GM18951 (cell line): Measurements from ENCODE around the gene SYT7.

Source experiments
- POLR2A ChIP-seq: IDR thresholded peaks from 4 replicates; pipeline ENCODE4 v1.6.1; 2011; ENCODE audit warnings: mild to moderate bottlenecking; ENCODE audit not compliant: insufficient read length, insufficient read depth; ENCODE audit errors: extremely low read depth
- in situ Hi-C: fragments of 300-500 bp; cut with MboI; formaldehyde crosslinking; loops from one replicate; pipeline ENCODE4 v1.12.0; 2022; ENCODE audit warnings: low sequenced_read_pairs, mixed read lengths, inconsistent platforms; ENCODE audit not compliant: unreplicated experiment

Gene SYT7

GRCh38 chr11:61613870-61614269 is 33.0 kb upstream of the SYT7 start:
- in situ Hi-C loops = no loop called here
- TF ChIP-seq POLR2A = no peak

- in situ Hi-C loops = no loop called here
- TF ChIP-seq POLR2A = no peak
These were observed 32.2 kb upstream of the SYT7 start for GRCh38 chr11:61613051-61613450.

- TF ChIP-seq POLR2A = no peak
- in situ Hi-C loops = no loop called here
These were observed 30.4 kb upstream of the SYT7 start for GRCh38 chr11:61611309-61611708.

- in situ Hi-C loops = no loop called here
- no peak for TF ChIP-seq POLR2A
These were observed 30.0 kb upstream of the SYT7 start for GRCh38 chr11:61610905-61611304.

GRCh38 chr11:61609980-61610366 is 29.1 kb upstream of the SYT7 start:
- TF ChIP-seq POLR2A = no peak
- in situ Hi-C loops = no loop called here

- in situ Hi-C loops = no loop called here
- TF ChIP-seq POLR2A = no peak
These were observed 28.4 kb upstream of the SYT7 start for GRCh38 chr11:61609000-61609979.

GRCh38 chr11:61607920-61608599 is 27.2 kb upstream of the SYT7 start:
- TF ChIP-seq POLR2A = no peak
- in situ Hi-C loops = no loop called here

GRCh38 chr11:61607426-61607825 is 26.6 kb upstream of the SYT7 start:
- TF ChIP-seq POLR2A = no peak
- in situ Hi-C loops = no loop called here

- no peak for TF ChIP-seq POLR2A
These were observed 22.8 kb upstream of the SYT7 start for GRCh38 chr11:61603667-61604066.

GRCh38 chr11:61602775-61603569 is 22.1 kb upstream of the SYT7 start:
- in situ Hi-C loops = no loop called here
- no peak for TF ChIP-seq POLR2A

More at GRCh38 chr11:61603667-61604066, 22.8 kb upstream of the SYT7 start:
- in situ Hi-C loops = no loop called here

- no peak for TF ChIP-seq POLR2A
- in situ Hi-C loops = no loop called here
These were observed 20.6 kb upstream of the SYT7 start for GRCh38 chr11:61601512-61601911.

- in situ Hi-C loops = no loop called here
- no peak for TF ChIP-seq POLR2A
These were observed 19.3 kb upstream of the SYT7 start for GRCh38 chr11:61599968-61600710.

GRCh38 chr11:61598886-61599868 is 18.3 kb upstream of the SYT7 start:
- in situ Hi-C loops = no loop called here
- no peak for TF ChIP-seq POLR2A
